HG03064 (cell line): ENCODE measurements around the gene ZBTB17.

Source experiments
- ATAC-seq: cut with Tn5 transposase; IDR thresholded peaks from one replicate; pipeline ENCODE4 v1.9.1; 2021; ENCODE audit warnings: low read depth; ENCODE audit not compliant: unreplicated experiment

Gene ZBTB17

GRCh38 chr1:15962671-15963362 is 13.1 kb downstream of the ZBTB17 start:
- ATAC-seq: no peak

- ATAC-seq: no peak
These were observed 13.7 kb downstream of the ZBTB17 start for GRCh38 chr1:15962176-15962575.

- no peak for ATAC-seq
These were observed 14.4 kb downstream of the ZBTB17 start for GRCh38 chr1:15961492-15961891.

- ATAC-seq: no peak
These were observed 15.1 kb downstream of the ZBTB17 start for GRCh38 chr1:15960808-15961207.

- ATAC-seq: no peak
These were observed 16.0 kb downstream of the ZBTB17 start for GRCh38 chr1:15959827-15960446.

- no peak for ATAC-seq
These were observed 16.5 kb downstream of the ZBTB17 start for GRCh38 chr1:15959424-15959823.

GRCh38 chr1:15958793-15959192 is 17.1 kb downstream of the ZBTB17 start:
- ATAC-seq: no peak

GRCh38 chr1:15958111-15958510 is 17.8 kb downstream of the ZBTB17 start:
- no peak for ATAC-seq

GRCh38 chr1:15957221-15958095 is 18.4 kb downstream of the ZBTB17 start:
- ATAC-seq: no peak

- no peak for ATAC-seq
These were observed 19.8 kb downstream of the ZBTB17 start for GRCh38 chr1:15956150-15956549.

GRCh38 chr1:15955552-15955951 is 20.3 kb downstream of the ZBTB17 start:
- no peak for ATAC-seq

GRCh38 chr1:15954316-15954715 is 21.6 kb downstream of the ZBTB17 start:
- no peak for ATAC-seq

GRCh38 chr1:15953791-15954241 is 22.1 kb downstream of the ZBTB17 start:
- ATAC-seq: no peak

- ATAC-seq: no peak
These were observed 22.6 kb downstream of the ZBTB17 start for GRCh38 chr1:15953294-15953771.

- ATAC-seq: no peak
These were observed 23.3 kb downstream of the ZBTB17 start for GRCh38 chr1:15952317-15953258.

- no peak for ATAC-seq
These were observed 24.4 kb downstream of the ZBTB17 start for GRCh38 chr1:15951341-15952153.

GRCh38 chr1:15950763-15951295 is 25.1 kb downstream of the ZBTB17 start:
- ATAC-seq: no peak

GRCh38 chr1:15950302-15950701 is 25.6 kb downstream of the ZBTB17 start:
- ATAC-seq: no peak
